ENCODE measurements around the gene LRRC15.

The LRRC15 gene

DNA sequence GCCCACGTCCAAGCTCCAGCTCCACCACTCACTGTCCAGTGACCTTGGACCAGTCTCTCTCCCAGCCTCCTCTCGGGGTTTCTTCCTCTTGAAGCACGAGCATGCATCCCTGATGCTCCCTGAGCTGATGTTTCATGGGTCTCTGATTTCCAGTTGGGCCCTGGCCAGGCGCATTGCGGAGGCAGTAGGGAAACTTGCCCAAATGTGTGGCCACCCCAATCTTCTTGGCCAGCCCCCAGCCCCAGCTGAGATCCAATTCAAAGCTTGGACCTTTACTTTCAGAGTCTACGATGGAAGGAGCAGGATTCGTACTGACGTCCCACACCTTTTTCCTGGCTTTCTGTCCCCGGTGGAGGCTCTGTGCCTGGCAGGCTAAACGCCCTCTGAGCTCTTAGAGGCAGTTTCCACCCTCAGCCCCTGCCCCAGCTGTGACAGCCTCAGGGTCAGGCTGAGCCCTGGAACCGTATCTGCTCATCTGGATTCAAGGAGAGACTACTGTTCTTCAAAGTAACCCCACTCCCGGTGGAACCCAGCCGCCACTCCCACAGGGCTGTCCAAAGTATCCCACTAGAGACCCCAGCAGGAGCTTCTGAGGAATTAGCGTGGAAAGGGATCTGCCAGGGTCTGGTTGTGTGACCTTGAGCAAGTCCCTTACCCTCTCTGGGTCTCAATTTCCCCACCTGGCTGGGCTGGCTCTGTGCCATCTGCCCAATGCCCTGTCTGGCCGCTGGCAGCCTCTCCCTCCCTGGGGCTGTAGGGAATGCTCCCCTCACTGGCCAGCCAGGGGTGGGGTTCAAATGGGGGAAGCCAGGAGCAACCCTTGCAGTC lies 55.8 kb downstream of the LRRC15 start:
- 88% methylated on average over 15 of the region's 15 CpGs for WGBS

GRCh38 chr3:194312743-194313281 lies 56.7 kb downstream of the LRRC15 start:
- H3K4me3 ChIP-seq (ENCODE audit: insufficient read depth in 1 of 2, low read depth in 1 of 2, low read length in 2 of 2): peak overlapping the region in 1 of 2 experiments; percentile 11
- peak overlapping the region in 1 of 2 experiments; percentile 56 for H3K4ac ChIP-seq (ENCODE audit: low read depth in 1 of 2, low read length in 2 of 2)
- WGBS: 6% methylated on average over 8 of the region's 16 CpGs
- no peak overlapping the region for H2BK5ac ChIP-seq (ENCODE audit: low read depth, low read length, poor library complexity, severe bottlenecking)
- H3K27me3 ChIP-seq (ENCODE audit: control insufficient read depth in 1 of 2, insufficient read depth in 1 of 2, low read length in 2 of 2): peaks cover 32 to 54% of the 10 kb centered on the region in 2 experiments
- peak overlapping the region in 1 of 2 experiments; percentile 25 for H2BK12ac ChIP-seq (ENCODE audit: low read length in 2 of 2)
- no peak overlapping the region for H3K14ac ChIP-seq (ENCODE audit: low read length in 2 of 2)
- peak overlapping the region; percentile 55 for H4K8ac ChIP-seq (ENCODE audit: low read length)
- no peak overlapping the region for H3K23ac ChIP-seq (ENCODE audit: low read length in 2 of 2)
- no peak overlapping the region for H2AFZ ChIP-seq (ENCODE audit: low read depth, low read length)
- peak overlapping the region; percentile 16 for H3K9ac ChIP-seq (ENCODE audit: low read length)
- H2BK120ac ChIP-seq (ENCODE audit: low read depth, low read length): no peak overlapping the region
- peaks cover under 1% of the 10 kb centered on the region for H3K9me3 ChIP-seq (ENCODE audit: control insufficient read depth, low read length)
- H3K36me3 ChIP-seq (ENCODE audit: control insufficient read depth in 1 of 2, insufficient read depth in 2 of 2, low read depth in 1 of 2, low read length in 2 of 2): no peaks in the 10 kb centered on the region
- peak overlapping the region in 1 of 2 experiments; percentile 52 for H3K18ac ChIP-seq (ENCODE audit: low read depth in 1 of 2, low read length in 2 of 2)
- H3K4me2 ChIP-seq (ENCODE audit: low read length, poor library complexity, severe bottlenecking): no peak overlapping the region
- DNase-seq: peak; percentile 84
- no peak overlapping the region for H2BK15ac ChIP-seq (ENCODE audit: low read depth, poor library complexity, severe bottlenecking)
- no peak overlapping the region for H4K91ac ChIP-seq (ENCODE audit: low read length)
- H3K4me1 ChIP-seq (ENCODE audit: control insufficient read depth, insufficient read depth, low read depth, low read length): peaks cover 33% of the 10 kb centered on the region
- H3K27ac ChIP-seq (ENCODE audit: low read length, poor library complexity, severe bottlenecking): no peak overlapping the region
- no peak overlapping the region for H2AK5ac ChIP-seq (ENCODE audit: low read length, severe bottlenecking)
- H3K79me1 ChIP-seq (replicated peaks; ENCODE audit: low read length, poor library complexity, severe bottlenecking): no peaks in the 10 kb centered on the region

More for the DNA sequence above, 55.8 kb downstream of the LRRC15 start:
- peak; percentile 24 for DNase-seq
- peak overlapping the region; percentile 26 for H3K9ac ChIP-seq (ENCODE audit: low read length)
- H3K18ac ChIP-seq (ENCODE audit: low read depth in 1 of 2, low read length in 2 of 2): peak overlapping the region; percentile 34 to 77
- H3K14ac ChIP-seq (ENCODE audit: low read length in 2 of 2): peak overlapping the region in 1 of 2 experiments; percentile 38
- peak overlapping the region; percentile 85 to 91 for H2BK12ac ChIP-seq (ENCODE audit: low read length in 2 of 2)
- H3K79me1 ChIP-seq (replicated peaks; ENCODE audit: low read length, poor library complexity, severe bottlenecking): no peaks in the 10 kb centered on the region
- peaks cover 10% of the 10 kb centered on the region for H3K9me3 ChIP-seq (ENCODE audit: control insufficient read depth, low read length)
- H2BK120ac ChIP-seq (ENCODE audit: low read depth, low read length): peak overlapping the region; percentile 50
- H3K4me2 ChIP-seq (ENCODE audit: low read length, poor library complexity, severe bottlenecking): no peak overlapping the region
- H3K4me1 ChIP-seq (ENCODE audit: control insufficient read depth, insufficient read depth, low read depth, low read length): peaks cover 29% of the 10 kb centered on the region
- H3K4ac ChIP-seq (ENCODE audit: low read depth in 1 of 2, low read length in 2 of 2): peak overlapping the region in 1 of 2 experiments; percentile 56
- peaks cover 39 to 55% of the 10 kb centered on the region in 2 experiments for H3K27me3 ChIP-seq (ENCODE audit: control insufficient read depth in 1 of 2, insufficient read depth in 1 of 2, low read length in 2 of 2)
- no peak overlapping the region for H3K27ac ChIP-seq (ENCODE audit: low read length, poor library complexity, severe bottlenecking)
- H2BK5ac ChIP-seq (ENCODE audit: low read depth, low read length, poor library complexity, severe bottlenecking): no peak overlapping the region
- peak overlapping the region in 1 of 2 experiments; percentile 21 for H3K4me3 ChIP-seq (ENCODE audit: insufficient read depth in 1 of 2, low read depth in 1 of 2, low read length in 2 of 2)
- H2BK15ac ChIP-seq (ENCODE audit: low read depth, poor library complexity, severe bottlenecking): peak overlapping the region; percentile 52
- H2AK5ac ChIP-seq (ENCODE audit: low read length, severe bottlenecking): peak overlapping the region; percentile 38
- H3K36me3 ChIP-seq (ENCODE audit: control insufficient read depth in 1 of 2, insufficient read depth in 2 of 2, low read depth in 1 of 2, low read length in 2 of 2): no peaks in the 10 kb centered on the region
- peak overlapping the region; percentile 22 for H4K91ac ChIP-seq (ENCODE audit: low read length)
- H2AFZ ChIP-seq (ENCODE audit: low read depth, low read length): no peak overlapping the region
- peak overlapping the region in 1 of 2 experiments; percentile 18 for H3K23ac ChIP-seq (ENCODE audit: low read length in 2 of 2)
- peak overlapping the region; percentile 70 for H4K8ac ChIP-seq (ENCODE audit: low read length)

DNA sequence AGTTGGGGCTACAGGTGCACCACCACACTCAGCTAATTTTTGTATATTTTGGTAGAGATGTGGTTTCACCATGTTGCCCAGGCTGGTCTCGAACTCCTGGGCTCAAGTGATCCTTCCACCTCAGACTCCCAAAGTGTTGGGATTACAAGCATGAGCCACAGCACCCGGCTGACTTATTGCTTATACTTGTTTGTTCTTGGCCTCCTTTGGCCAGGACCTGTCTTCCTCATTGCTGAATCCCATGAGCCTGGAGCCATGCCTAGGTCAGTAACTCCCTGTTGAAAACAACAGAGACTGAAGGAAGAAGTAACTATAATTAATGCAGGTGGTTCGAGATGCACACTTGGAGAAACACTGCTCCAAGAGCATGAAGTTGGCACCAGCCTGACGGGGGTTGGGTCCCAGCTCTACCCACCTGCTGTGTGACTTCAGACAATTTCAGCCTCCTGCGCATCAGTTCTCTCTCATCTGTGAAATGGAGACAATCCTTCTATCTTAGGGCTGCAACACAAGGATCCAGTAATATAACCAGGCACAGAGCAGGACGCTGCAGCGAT lies 57.3 kb downstream of the LRRC15 start:
- 64% methylated on average over 7 of the region's 7 CpGs for WGBS
- Histone ChIP-seq H2BK15ac (ENCODE audit: low read depth, poor library complexity, severe bottlenecking) (no peak overlapping the region), H2AK5ac (ENCODE audit: low read length, severe bottlenecking) (no peak overlapping the region)

GRCh38 chr3:194311000-194311399 lies 58.5 kb downstream of the LRRC15 start:
- Histone ChIP-seq H3K14ac (ENCODE audit: low read length in 2 of 2) (no peak overlapping the region), H3K79me1 (replicated peaks; ENCODE audit: low read length, poor library complexity, severe bottlenecking) (no peaks in the 10 kb centered on the region), H3K18ac (ENCODE audit: low read depth in 1 of 2, low read length in 2 of 2) (peak overlapping the region in 1 of 2 experiments; percentile 26), H3K23ac (ENCODE audit: low read length in 2 of 2) (no peak overlapping the region), H3K27me3 (ENCODE audit: control insufficient read depth in 1 of 2, insufficient read depth in 1 of 2, low read length in 2 of 2) (peaks cover 18 to 54% of the 10 kb centered on the region in 2 experiments), H3K9me3 (ENCODE audit: control insufficient read depth, low read length) (no peaks in the 10 kb centered on the region), H2BK5ac (ENCODE audit: low read depth, low read length, poor library complexity, severe bottlenecking) (no peak overlapping the region), H4K8ac (ENCODE audit: low read length) (no peak overlapping the region), H3K36me3 (ENCODE audit: control insufficient read depth in 1 of 2, insufficient read depth in 2 of 2, low read depth in 1 of 2, low read length in 2 of 2) (no peaks in the 10 kb centered on the region), H2BK12ac (ENCODE audit: low read length in 2 of 2) (no peak overlapping the region), H3K9ac (ENCODE audit: low read length) (no peak overlapping the region), H4K91ac (ENCODE audit: low read length) (no peak overlapping the region), H2AK5ac (ENCODE audit: low read length, severe bottlenecking) (no peak overlapping the region), H3K4me3 (ENCODE audit: insufficient read depth in 1 of 2, low read depth in 1 of 2, low read length in 2 of 2) (no peak overlapping the region), H2AFZ (ENCODE audit: low read depth, low read length) (no peak overlapping the region), H3K4ac (ENCODE audit: low read depth in 1 of 2, low read length in 2 of 2) (no peak overlapping the region), H2BK15ac (ENCODE audit: low read depth, poor library complexity, severe bottlenecking) (no peak overlapping the region), H3K4me2 (ENCODE audit: low read length, poor library complexity, severe bottlenecking) (no peak overlapping the region), H3K4me1 (ENCODE audit: control insufficient read depth, insufficient read depth, low read depth, low read length) (peaks cover 39% of the 10 kb centered on the region), H2BK120ac (ENCODE audit: low read depth, low read length) (no peak overlapping the region), H3K27ac (ENCODE audit: low read length, poor library complexity, severe bottlenecking) (no peak overlapping the region)
- no peak for DNase-seq
- WGBS: 97% methylated on average over 2 of the region's 2 CpGs

More for the DNA sequence above, 57.3 kb downstream of the LRRC15 start:
- H3K14ac ChIP-seq (ENCODE audit: low read length in 2 of 2): no peak overlapping the region
- H2BK12ac ChIP-seq (ENCODE audit: low read length in 2 of 2): peak overlapping the region in 1 of 2 experiments; percentile 25
- no peaks in the 10 kb centered on the region for H3K79me1 ChIP-seq (replicated peaks; ENCODE audit: low read length, poor library complexity, severe bottlenecking)
- no peak overlapping the region for H2AFZ ChIP-seq (ENCODE audit: low read depth, low read length)
- no peak overlapping the region for H2BK5ac ChIP-seq (ENCODE audit: low read depth, low read length, poor library complexity, severe bottlenecking)
- H3K27ac ChIP-seq (ENCODE audit: low read length, poor library complexity, severe bottlenecking): no peak overlapping the region
- no peak for DNase-seq
- H3K27me3 ChIP-seq (ENCODE audit: control insufficient read depth in 1 of 2, insufficient read depth in 1 of 2, low read length in 2 of 2): peaks cover 27 to 54% of the 10 kb centered on the region in 2 experiments
- H3K4ac ChIP-seq (ENCODE audit: low read depth in 1 of 2, low read length in 2 of 2): no peak overlapping the region
- no peak overlapping the region for H3K18ac ChIP-seq (ENCODE audit: low read depth in 1 of 2, low read length in 2 of 2)
- H3K9ac ChIP-seq (ENCODE audit: low read length): no peak overlapping the region
- H4K8ac ChIP-seq (ENCODE audit: low read length): no peak overlapping the region
- no peaks in the 10 kb centered on the region for H3K9me3 ChIP-seq (ENCODE audit: control insufficient read depth, low read length)
- no peak overlapping the region for H3K23ac ChIP-seq (ENCODE audit: low read length in 2 of 2)
- H3K4me1 ChIP-seq (ENCODE audit: control insufficient read depth, insufficient read depth, low read depth, low read length): peaks cover 36% of the 10 kb centered on the region
- H2BK120ac ChIP-seq (ENCODE audit: low read depth, low read length): no peak overlapping the region
- H3K4me3 ChIP-seq (ENCODE audit: insufficient read depth in 1 of 2, low read depth in 1 of 2, low read length in 2 of 2): no peak overlapping the region
- H3K4me2 ChIP-seq (ENCODE audit: low read length, poor library complexity, severe bottlenecking): no peak overlapping the region
- H4K91ac ChIP-seq (ENCODE audit: low read length): no peak overlapping the region
- no peaks in the 10 kb centered on the region for H3K36me3 ChIP-seq (ENCODE audit: control insufficient read depth in 1 of 2, insufficient read depth in 2 of 2, low read depth in 1 of 2, low read length in 2 of 2)

Data from mesenchymal stem cell (in vitro differentiated cells and primary cell).